ENCODE measurements around the gene CGGBP1.
"Not testable (repeated sequence)": the region's sequence is repeated elsewhere in the genome, so short reads cannot be mapped to it uniquely, and the experiment has no call there.

CGGBP1 gene

DNA sequence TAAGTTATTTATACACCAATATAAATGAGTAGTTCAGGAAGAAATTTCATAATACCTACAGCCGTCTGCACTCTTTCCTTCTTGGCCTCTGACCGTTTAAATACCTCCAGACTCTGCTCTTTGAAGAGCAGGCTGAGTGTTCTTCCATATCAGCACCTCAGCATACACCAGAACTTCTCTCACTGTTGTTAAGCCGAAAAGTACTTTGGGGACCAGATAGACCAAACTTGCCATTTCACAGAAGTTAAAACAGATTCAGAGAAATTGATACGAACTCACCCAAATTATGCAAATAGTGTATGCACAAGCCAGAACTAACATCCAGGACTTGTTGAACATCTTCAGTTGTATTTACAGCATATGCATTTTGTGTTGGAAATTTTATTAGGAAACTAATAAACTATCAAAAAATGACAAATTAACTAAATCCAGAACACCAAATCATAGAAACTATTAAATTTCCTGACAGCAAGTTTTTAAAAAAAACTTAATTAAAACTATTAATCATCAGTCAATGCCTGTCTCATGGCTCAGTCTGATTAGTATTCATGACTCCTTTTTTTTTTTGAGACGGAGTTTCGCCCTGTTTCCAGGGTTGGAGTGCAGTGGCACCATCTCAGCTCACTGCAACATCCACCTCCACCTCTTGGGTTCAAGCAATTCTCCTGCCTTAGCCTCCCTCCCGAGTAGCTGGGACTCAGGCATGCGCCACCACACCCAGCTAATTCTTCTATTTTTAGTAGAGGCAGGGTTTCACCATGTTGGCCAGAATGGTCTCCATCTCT lies 24.1 kb downstream of the CGGBP1 start:
- ATAC-seq: no peak
- no peak for DNase-seq

DNA sequence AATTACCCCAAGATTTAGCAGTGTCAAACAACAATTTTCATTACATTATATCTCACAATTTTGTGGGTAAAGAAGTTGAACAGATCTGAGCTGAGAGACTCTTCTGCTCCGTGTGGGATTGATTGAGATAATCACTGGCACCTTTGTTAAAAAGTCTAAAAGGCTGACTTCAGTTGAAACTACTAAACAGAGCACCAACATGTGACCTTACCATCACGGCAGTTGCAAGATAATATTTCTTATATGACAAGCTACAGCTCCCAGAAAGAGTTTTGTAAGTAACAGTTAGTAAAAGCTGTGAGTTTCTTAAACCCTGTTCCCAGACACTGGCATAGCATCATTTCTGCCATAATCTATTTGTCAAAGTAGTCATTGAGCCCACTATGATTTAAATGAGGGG lies 25.0 kb downstream of the CGGBP1 start:
- ATAC-seq: no peak
- no peak for DNase-seq

- ATAC-seq: no peak
- no peak for DNase-seq
Observed at GRCh38 chr3:88033079-88033478, 25.7 kb downstream of the CGGBP1 start.

- ATAC-seq: no peak
- no peak for DNase-seq
Observed at GRCh38 chr3:88032245-88032644, 26.6 kb downstream of the CGGBP1 start.

DNA sequence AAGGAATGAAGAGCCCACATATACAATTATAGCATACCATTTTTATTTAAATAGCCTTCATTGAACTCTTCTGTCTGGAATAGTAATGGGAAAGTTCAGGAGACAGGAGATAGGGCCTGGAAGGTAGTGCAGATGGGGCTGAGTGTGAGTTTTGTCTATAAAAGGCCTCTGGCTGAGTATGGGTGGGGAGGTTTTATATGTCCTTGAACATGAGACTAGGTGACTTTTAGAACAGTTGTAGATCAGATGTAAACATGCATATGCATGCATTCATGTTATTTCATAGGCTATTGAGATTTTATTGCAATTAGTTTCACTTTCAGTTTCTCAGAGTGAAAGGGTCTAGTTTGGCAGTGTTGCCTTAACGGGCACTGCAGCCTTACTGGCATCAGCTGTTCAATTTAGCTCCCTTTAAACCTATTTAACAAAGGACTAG lies 27.1 kb downstream of the CGGBP1 start:
- DNase-seq: no peak
- peak; percentile 66 for ATAC-seq

DNA sequence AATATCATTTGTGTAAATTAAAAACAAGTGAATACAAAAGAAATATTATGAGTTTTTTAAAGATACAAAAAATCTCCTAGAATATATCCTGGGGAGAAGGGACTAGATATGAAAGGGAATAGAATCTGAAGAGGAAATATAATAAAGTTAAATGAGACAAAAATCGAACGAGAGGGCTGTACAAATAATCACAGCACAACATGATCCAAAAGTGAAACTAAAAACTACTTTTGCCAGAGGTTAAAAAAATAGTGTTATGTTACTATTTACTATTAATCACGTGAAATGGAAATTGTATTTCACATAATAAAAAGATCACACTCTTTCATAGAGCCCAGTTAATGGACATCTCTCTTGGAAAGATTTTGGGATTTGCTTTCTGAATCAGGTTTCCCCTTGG lies 28.6 kb downstream of the CGGBP1 start:
- no peak for DNase-seq
- no peak for ATAC-seq

- no peak for DNase-seq
- no peak for ATAC-seq
Observed at GRCh38 chr3:88028876-88029275, 29.9 kb downstream of the CGGBP1 start.

GRCh38 chr3:88025001-88025552 lies 33.7 kb downstream of the CGGBP1 start:
- DNase-seq: no peak
- no peak for ATAC-seq

- no peak for DNase-seq
- peak; percentile 46 for ATAC-seq
Observed at GRCh38 chr3:88019024-88019423, 39.8 kb downstream of the CGGBP1 start.

GRCh38 chr3:88015656-88016055 lies 43.1 kb downstream of the CGGBP1 start:
- not testable (repeated sequence) for DNase-seq, ATAC-seq

GRCh38 chr3:88013592-88013991 lies 45.2 kb downstream of the CGGBP1 start:
- DNase-seq: no peak
- no peak for ATAC-seq

- DNase-seq (no peak), ATAC-seq (no peak)
Observed at GRCh38 chr3:88010810-88011209, 48.0 kb downstream of the CGGBP1 start.

- no peak for ATAC-seq
- DNase-seq: no peak
Observed at GRCh38 chr3:88009066-88009465, 49.7 kb downstream of the CGGBP1 start.

- DNase-seq (no peak), ATAC-seq (peak; percentile 28)
Observed at GRCh38 chr3:88005066-88005465, 53.7 kb downstream of the CGGBP1 start.

- ATAC-seq (no peak), DNase-seq (peak; percentile 10)
Observed at GRCh38 chr3:88003115-88003755, 55.6 kb downstream of the CGGBP1 start.

- no peak for DNase-seq
Observed at GRCh38 chr3:88002448-88002847, 56.4 kb downstream of the CGGBP1 start.

More at GRCh38 chr3:88002448-88002847, 56.4 kb downstream of the CGGBP1 start:
- ATAC-seq: no peak
